HG02973 (cell line): Measurements from ENCODE around the gene PLCL1.

Experiments
- ATAC-seq: cut with Tn5 transposase; IDR thresholded peaks from one replicate; pipeline ENCODE4 v1.9.1; 2021; ENCODE audit warnings: moderate library complexity; ENCODE audit not compliant: unreplicated experiment

The PLCL1 gene

GRCh38 chr2:198102120-198102519, 297.7 kb downstream of the PLCL1 start:
- no peak for ATAC-seq

GRCh38 chr2:198102856-198103255, 298.5 kb downstream of the PLCL1 start:
- no peak for ATAC-seq

GRCh38 chr2:198106621-198107385, 302.4 kb downstream of the PLCL1 start:
- ATAC-seq, result no peak

- no peak for ATAC-seq
Observed at GRCh38 chr2:198113316-198113715, 308.9 kb downstream of the PLCL1 start.

- ATAC-seq, result no peak
Observed at GRCh38 chr2:198114064-198114463, 309.7 kb downstream of the PLCL1 start.

- no peak for ATAC-seq
Observed at GRCh38 chr2:198115201-198115600, 310.8 kb downstream of the PLCL1 start.

- ATAC-seq, result no peak
Observed at GRCh38 chr2:198116756-198117155, 312.4 kb downstream of the PLCL1 start.

GRCh38 chr2:198117406-198118041, 313.1 kb downstream of the PLCL1 start:
- no peak for ATAC-seq

- ATAC-seq, result peak; percentile 76
Observed at GRCh38 chr2:198127627-198128026, 323.2 kb downstream of the PLCL1 start.

- no peak for ATAC-seq
Observed at GRCh38 chr2:198129609-198130008, 325.2 kb downstream of the PLCL1 start.

- no peak for ATAC-seq
Observed at GRCh38 chr2:198134293-198134955, 330.0 kb downstream of the PLCL1 start.

GRCh38 chr2:198135481-198135934, 331.1 kb downstream of the PLCL1 start:
- no peak for ATAC-seq

GRCh38 chr2:198136142-198136541, 331.7 kb downstream of the PLCL1 start:
- no peak for ATAC-seq

GRCh38 chr2:198137733-198138132, 333.3 kb downstream of the PLCL1 start:
- ATAC-seq, result no peak

- ATAC-seq, result no peak
Observed at GRCh38 chr2:198141726-198142125, 337.3 kb downstream of the PLCL1 start.

GRCh38 chr2:198143156-198143555, 338.8 kb downstream of the PLCL1 start:
- no peak for ATAC-seq

GRCh38 chr2:198143793-198144192, 339.4 kb downstream of the PLCL1 start:
- no peak for ATAC-seq

GRCh38 chr2:198144660-198145059, 340.3 kb downstream of the PLCL1 start:
- ATAC-seq, result no peak

- no peak for ATAC-seq
Observed at GRCh38 chr2:198146346-198146940, 342.1 kb downstream of the PLCL1 start.

- ATAC-seq, result no peak
Observed at GRCh38 chr2:198157314-198157713, 352.9 kb downstream of the PLCL1 start.

- no peak for ATAC-seq
Observed at GRCh38 chr2:198161151-198161550, 356.8 kb downstream of the PLCL1 start.

GRCh38 chr2:198162276-198162675, 357.9 kb downstream of the PLCL1 start:
- ATAC-seq, result no peak
